ENCODE results near the gene RCVRN.

The RCVRN gene

GRCh38 chr17:9897372-9897968, 7.6 kb downstream of the RCVRN start:
- DNase-seq (ENCODE audit: low read depth), result no peak

GRCh38 chr17:9895923-9896322, 9.1 kb downstream of the RCVRN start:
- DNase-seq (ENCODE audit: low read depth), result no peak

GRCh38 chr17:9894231-9894630, 10.8 kb downstream of the RCVRN start:
- no peak for DNase-seq (ENCODE audit: low read depth)

GRCh38 chr17:9893411-9894012, 11.6 kb downstream of the RCVRN start:
- no peak for DNase-seq (ENCODE audit: low read depth)

GRCh38 chr17:9890124-9890523, 14.9 kb downstream of the RCVRN start:
- DNase-seq (ENCODE audit: low read depth), result peak; percentile 4

GRCh38 chr17:9887508-9887907, 17.6 kb downstream of the RCVRN start:
- no peak for DNase-seq (ENCODE audit: low read depth)

GRCh38 chr17:9886141-9886930, 18.7 kb downstream of the RCVRN start:
- DNase-seq (ENCODE audit: low read depth), result no peak

- no peak for DNase-seq (ENCODE audit: low read depth)
These were observed 21.6 kb downstream of the RCVRN start for GRCh38 chr17:9883451-9883850.

- DNase-seq (ENCODE audit: low read depth), result no peak
These were observed 24.5 kb downstream of the RCVRN start for GRCh38 chr17:9880582-9880999.

GRCh38 chr17:9878786-9879525, 26.1 kb downstream of the RCVRN start:
- DNase-seq (ENCODE audit: low read depth), result no peak

GRCh38 chr17:9878356-9878755, 26.7 kb downstream of the RCVRN start:
- DNase-seq (ENCODE audit: low read depth), result no peak

GRCh38 chr17:9875441-9875840, 29.6 kb downstream of the RCVRN start:
- DNase-seq (ENCODE audit: low read depth), result no peak

GRCh38 chr17:9874722-9875121, 30.3 kb downstream of the RCVRN start:
- DNase-seq (ENCODE audit: low read depth), result no peak

- no peak for DNase-seq (ENCODE audit: low read depth)
These were observed 32.2 kb downstream of the RCVRN start for GRCh38 chr17:9872852-9873251.

GRCh38 chr17:9868552-9868951, 36.5 kb downstream of the RCVRN start:
- DNase-seq (ENCODE audit: low read depth), result no peak

- DNase-seq (ENCODE audit: low read depth), result no peak
These were observed 39.5 kb downstream of the RCVRN start for GRCh38 chr17:9865586-9865985.

GRCh38 chr17:9862949-9863348, 42.1 kb downstream of the RCVRN start:
- DNase-seq (ENCODE audit: low read depth), result no peak

GRCh38 chr17:9862220-9862619, 42.9 kb downstream of the RCVRN start:
- DNase-seq (ENCODE audit: low read depth), result no peak

GRCh38 chr17:9860851-9861250, 44.2 kb downstream of the RCVRN start:
- DNase-seq (ENCODE audit: low read depth), result no peak

- DNase-seq (ENCODE audit: low read depth), result no peak
These were observed 45.3 kb downstream of the RCVRN start for GRCh38 chr17:9859781-9860180.

- no peak for DNase-seq (ENCODE audit: low read depth)
These were observed 50.0 kb downstream of the RCVRN start for GRCh38 chr17:9855036-9855435.

- DNase-seq (ENCODE audit: low read depth), result no peak
These were observed 50.8 kb downstream of the RCVRN start for GRCh38 chr17:9854255-9854654.

- no peak for DNase-seq (ENCODE audit: low read depth)
These were observed 54.9 kb downstream of the RCVRN start for GRCh38 chr17:9850151-9850550.
